Calu3 (cell line): Measurements from ENCODE around the gene PNPLA5. TPM values are rescaled to one million over a fixed set of nuclear protein-coding genes. Genes with fewer than 3 reads are reported as not detected.

Experiments used
- BruUV-seq: library from RNA; stranded (reverse); fragments of 400-500 nt; replicated peaks from 2 replicates; lab custom pipeline; 2021; lab: Mats Ljungman, UMichigan
- CTCF ChIA-PET: fragments of 300-600 bp; sonication (Branson Sonifier 250); formaldehyde crosslinking; loops from one replicate; lab custom pipeline; 2022; ENCODE audit warnings: antibody characterized with exemption; lab: Charles Lee
- DNase-seq: peaks from one replicate; pipeline ENCODE4 v3.0.0; 2022
- H3K27ac Mint-ChIP-seq: one replicate; pipeline ENCODE4 v1.8.0; 2022; ENCODE audit warnings: mixed read lengths; ENCODE audit not compliant: unreplicated experiment
- H3K27me3 Mint-ChIP-seq: one replicate; pipeline ENCODE4 v1.8.0; 2022; ENCODE audit warnings: mixed read lengths; ENCODE audit not compliant: unreplicated experiment
- H3K36me3 Mint-ChIP-seq: one replicate; pipeline ENCODE4 v1.8.0; 2022; ENCODE audit warnings: mild to moderate bottlenecking, moderate library complexity, mixed read lengths; ENCODE audit not compliant: insufficient read depth, unreplicated experiment
- H3K4me1 Mint-ChIP-seq: one replicate; pipeline ENCODE4 v1.8.0; 2022; ENCODE audit warnings: mild to moderate bottlenecking, low read depth, mixed read lengths; ENCODE audit not compliant: unreplicated experiment
- H3K4me3 Mint-ChIP-seq: one replicate; pipeline ENCODE4 v1.8.0; 2022; ENCODE audit warnings: mild to moderate bottlenecking, low read depth, moderate library complexity, mixed read lengths; ENCODE audit not compliant: unreplicated experiment
- H3K9me3 Mint-ChIP-seq: one replicate; pipeline ENCODE4 v1.8.0; 2022; ENCODE audit warnings: low read depth, mixed read lengths; ENCODE audit not compliant: unreplicated experiment
- CTCF ChIP-seq: fragments of 200-600 bp; IDR thresholded peaks from one replicate; pipeline ENCODE4 v1.8.0; 2022; ENCODE audit warnings: antibody characterized with exemption; ENCODE audit not compliant: unreplicated experiment
- intact Hi-C: fragments of 100-400 bp; cut with micrococcal nuclease; formaldehyde crosslinking; loops from one replicate; pipeline ENCODE4 v1.10.0; 2022; ENCODE audit not compliant: unreplicated experiment
- total RNA-seq: library from RNA; stranded (reverse); gene quantifications from 2 replicates; pipeline ENCODE4 v1.2.3, GENCODE V29; 2022

PNPLA5 gene
- total RNA-seq, 1 experiment from 2014 or later = not detected

DNA sequence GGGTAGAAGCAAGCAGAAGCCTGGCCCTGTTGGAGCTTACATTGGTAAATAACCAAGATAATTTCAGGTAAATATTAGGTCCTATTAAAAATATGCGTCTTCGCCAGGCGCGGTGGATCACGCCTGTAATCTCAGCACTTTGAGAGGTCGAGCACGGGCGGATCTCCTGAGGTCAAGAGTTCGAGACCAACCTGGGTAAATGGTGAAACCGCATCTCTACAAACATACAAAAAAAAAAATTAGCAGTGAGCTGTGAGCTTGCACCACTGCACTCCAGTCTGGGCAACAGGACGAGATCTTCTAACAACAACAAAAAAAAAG lies 29.0 kb downstream of the PNPLA5 start:
- Mint-ChIP-seq H3K9me3 (no peaks in the 10 kb centered on the region), H3K27me3 (peaks cover 35% of the 10 kb centered on the region), H3K4me1 (no peaks in the 10 kb centered on the region), H3K4me3 (peak overlapping the region; percentile 75), H3K36me3 (peaks cover 16% of the 10 kb centered on the region), H3K27ac (peak overlapping the region; percentile 92)
- no peak for TF ChIP-seq CTCF
- no peak for DNase-seq
- BruUV-seq = TSS peak; percentile 77
- CTCF ChIA-PET = interaction anchor here (0.6 kb wide), 1 partner anchor 613 kb away, joined by 3 read pairs; no protein-coding TSS in a partner anchor
- intact Hi-C loops = no loop called here

DNA sequence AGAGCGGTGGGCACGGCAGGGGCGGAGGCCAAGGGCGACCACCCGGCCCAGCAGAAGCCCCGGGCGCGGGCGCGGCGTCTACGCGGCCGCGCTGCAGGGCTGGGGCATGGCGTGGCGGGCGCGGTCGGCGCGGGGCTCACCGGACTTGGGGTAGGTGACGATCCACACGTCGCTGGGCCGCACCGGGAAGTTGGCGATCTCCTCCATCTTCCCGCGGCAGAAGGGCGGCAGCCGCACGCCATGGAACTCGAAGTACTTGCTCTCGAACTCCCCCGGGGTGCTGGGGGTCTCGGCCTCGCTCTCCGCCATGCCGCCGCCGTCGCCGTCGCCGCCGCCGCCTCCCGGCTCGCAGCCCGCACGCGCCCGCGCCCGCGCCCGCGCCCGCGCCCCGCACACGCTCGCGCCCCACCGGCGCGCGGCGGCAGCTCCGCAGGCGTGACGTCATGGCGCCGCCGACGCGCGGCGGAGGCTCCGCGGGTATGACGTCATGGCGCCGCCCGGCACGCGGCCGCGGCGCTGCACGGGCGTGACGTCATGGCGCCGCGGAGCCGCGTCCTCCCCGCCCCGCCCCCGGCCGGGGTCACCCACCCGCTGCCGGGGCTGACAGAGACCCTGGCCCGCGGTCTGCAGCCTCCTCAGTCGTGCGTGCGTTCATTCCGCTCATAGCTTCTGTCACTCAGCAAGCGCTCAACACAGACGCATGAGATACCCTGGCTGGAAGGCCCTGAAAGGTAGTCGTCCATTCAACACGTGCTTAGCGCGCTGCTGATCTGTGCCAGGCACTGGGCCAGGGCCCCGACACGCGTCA lies 29.5 kb downstream of the PNPLA5 start, which contains the start of gene SULT4A1:
Gene SULT4A1 (minus strand): TSS at position 440 of the 808 bp plus-strand sequence. CDS start 131 bp downstream, at position 309.
- Mint-ChIP-seq H3K27ac (peak within 1 kb of the TSS; percentile 92), H3K36me3 (peaks cover 16% of the 10 kb centered on the region), H3K27me3 (peaks cover 35% of the 10 kb centered on the region), H3K4me3 (peak within 1 kb of the TSS; percentile 75), H3K9me3 (no peaks in the 10 kb centered on the region), H3K4me1 (no peaks in the 10 kb centered on the region)
- CTCF ChIA-PET = interaction anchor here (0.6 kb wide), 1 partner anchor 613 kb away, joined by 3 read pairs; no protein-coding TSS in a partner anchor
- BruUV-seq = no TSS peak
- TF ChIP-seq CTCF = no peak
- intact Hi-C loops = no loop called here
- peak; percentile 63 for DNase-seq

GRCh38 chr22:43861529-43861928 lies 30.3 kb downstream of the PNPLA5 start:
- no peaks in the 10 kb centered on the region for H3K4me1 Mint-ChIP-seq
- intact Hi-C loops = no loop called here
- DNase-seq = peak; percentile 18
- peak overlapping the region; percentile 75 for H3K4me3 Mint-ChIP-seq
- no TSS peak for BruUV-seq
- H3K9me3 Mint-ChIP-seq = peaks cover 5% of the 10 kb centered on the region
- no peak for TF ChIP-seq CTCF
- peak overlapping the region; percentile 40 for H3K27ac Mint-ChIP-seq
- H3K27me3 Mint-ChIP-seq = peaks cover 34% of the 10 kb centered on the region
- CTCF ChIA-PET = no interaction called here
- H3K36me3 Mint-ChIP-seq = peaks cover 16% of the 10 kb centered on the region

- no peaks in the 10 kb centered on the region for H3K4me1 Mint-ChIP-seq
- no peak overlapping the region for H3K27ac Mint-ChIP-seq
- H3K9me3 Mint-ChIP-seq = peaks cover 5% of the 10 kb centered on the region
- peak overlapping the region; percentile 75 for H3K4me3 Mint-ChIP-seq
- CTCF ChIA-PET = interaction anchor here (0.9 kb wide), 1 partner anchor 12 kb away, joined by 4 read pairs; no protein-coding TSS in a partner anchor
- TF ChIP-seq CTCF = no peak
- intact Hi-C loops = no loop called here
- H3K36me3 Mint-ChIP-seq = peaks cover 16% of the 10 kb centered on the region
- no peak for DNase-seq
- BruUV-seq = no TSS peak
- peaks cover 27% of the 10 kb centered on the region for H3K27me3 Mint-ChIP-seq
Observed at GRCh38 chr22:43860831-43861230, 31.0 kb downstream of the PNPLA5 start.
